Measurements from ENCODE around the gene YAE1.

- no peak for TF ChIP-seq CTCF (IDR thresholded peaks at IDR 0.05; ENCODE audit: poor library complexity)
- TF ChIP-seq EZH2 (IDR thresholded peaks at IDR 0.05; ENCODE audit: borderline replicate concordance) = no peak
Observed at GRCh38 chr7:39531818-39532217, 34.4 kb upstream of the YAE1 start.
